ENCODE data around the gene ARHGAP1. TPM values are rescaled to one million over a fixed set of nuclear protein-coding genes. Genes with fewer than 3 reads are reported as not detected.

The ARHGAP1 gene
- total and polyA plus RNA-seq, 2 of the 13 experiments (the other 11 are each of a cell fraction or from before 2014, with no cell fraction given) = 18.6 to 30.3 TPM

DNA sequence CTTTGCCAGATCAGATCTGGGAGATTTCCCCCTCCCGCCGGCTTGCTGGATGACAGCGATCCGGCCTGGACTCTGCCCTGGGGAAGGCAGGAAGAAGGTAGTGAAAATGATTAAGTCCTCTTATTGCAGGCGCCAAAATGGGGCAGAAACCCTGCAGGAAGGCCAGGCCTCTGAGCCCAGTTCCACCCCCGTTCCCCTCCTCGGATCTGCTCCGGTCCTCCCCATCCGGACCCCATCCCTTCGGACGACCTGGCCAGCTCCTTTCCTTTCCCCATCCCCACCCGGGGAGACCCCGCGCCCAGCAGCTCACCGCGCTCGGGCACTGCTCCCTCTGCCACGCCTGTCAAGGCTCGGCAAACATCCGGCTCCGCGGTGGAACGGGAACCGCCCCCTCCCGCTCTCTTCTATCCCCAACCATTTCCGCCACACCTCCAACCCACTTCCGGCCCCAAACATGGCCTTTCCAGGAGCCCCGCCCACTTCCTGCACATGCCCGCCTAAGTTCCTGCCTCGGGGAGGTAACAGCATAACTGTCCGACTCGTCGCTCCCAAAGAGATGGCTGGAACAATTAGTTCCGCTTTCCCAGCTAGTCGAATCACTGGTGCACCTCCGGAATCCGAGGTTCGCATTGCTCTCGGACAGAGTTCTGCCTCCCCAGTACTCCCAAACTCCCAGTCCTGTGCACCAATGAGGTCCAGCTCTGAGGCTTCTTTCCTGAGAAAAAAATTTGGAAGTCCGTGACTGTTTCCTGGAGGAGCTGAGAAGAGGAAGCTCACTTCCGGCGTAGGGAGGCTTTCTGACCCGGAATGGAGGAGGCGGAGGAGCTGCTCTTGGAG lies at the start of gene ARHGAP1, which contains the start of gene ZNF408 (continued):
- TF ChIP-seq HDAC1 (CRISPR knock-in tag; IDR thresholded peaks at IDR 0.05) = peak; percentile 86
- peak; percentile 33; the same call in 1 of the 2 replicates for TF ChIP-seq GATAD2A (CRISPR knock-in tag; IDR thresholded peaks at IDR 0.05)
- TF ChIP-seq ZNF484 (CRISPR knock-in tag; IDR thresholded peaks at IDR 0.05; ENCODE audit: borderline replicate concordance, low read depth) = no peak
- TF ChIP-seq ZMYM3 (CRISPR knock-in tag; IDR thresholded peaks at IDR 0.05) = no peak
- no peak for TF ChIP-seq SYNCRIP (IDR thresholded peaks at IDR 0.05; ENCODE audit: insufficient read depth, low read depth, low read length)
- 0 out of 2 replicates have a peak, but pooled peaks have one; percentile 11 for TF ChIP-seq NFYC (CRISPR knock-in tag; IDR thresholded peaks at IDR 0.05)
- no peak for TF ChIP-seq ZNF775 (CRISPR knock-in tag; IDR thresholded peaks at IDR 0.05; ENCODE audit: borderline replicate concordance)
- TF ChIP-seq HNF4A (CRISPR knock-in tag; IDR thresholded peaks at IDR 0.05) = peak; percentile 57
- TF ChIP-seq, protein P1, sequence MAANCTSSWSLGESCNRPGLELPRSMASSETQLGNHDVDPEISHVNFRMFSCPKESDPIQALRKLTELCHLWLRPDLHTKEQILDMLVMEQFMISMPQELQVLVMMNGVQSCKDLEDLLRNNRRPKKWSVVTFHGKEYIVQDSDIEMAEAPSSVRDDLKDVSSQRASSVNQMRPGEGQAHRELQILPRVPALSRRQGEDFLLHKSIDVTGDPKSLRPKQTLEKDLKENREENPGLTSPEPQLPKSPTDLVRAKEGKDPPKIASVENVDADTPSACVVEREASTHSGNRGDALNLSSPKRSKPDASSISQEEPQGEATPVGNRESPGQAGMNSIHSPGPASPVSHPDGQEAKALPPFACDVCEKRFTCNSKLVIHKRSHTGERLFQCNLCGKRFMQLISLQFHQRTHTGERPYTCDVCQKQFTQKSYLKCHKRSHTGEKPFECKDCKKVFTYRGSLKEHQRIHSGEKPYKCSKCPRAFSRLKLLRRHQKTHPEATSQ (CRISPR knock-in tag; IDR thresholded peaks at IDR 0.05; ENCODE audit: borderline replicate concordance) = peak; percentile 79; the same call in 1 of the 2 replicates
- TF ChIP-seq, protein P2, sequence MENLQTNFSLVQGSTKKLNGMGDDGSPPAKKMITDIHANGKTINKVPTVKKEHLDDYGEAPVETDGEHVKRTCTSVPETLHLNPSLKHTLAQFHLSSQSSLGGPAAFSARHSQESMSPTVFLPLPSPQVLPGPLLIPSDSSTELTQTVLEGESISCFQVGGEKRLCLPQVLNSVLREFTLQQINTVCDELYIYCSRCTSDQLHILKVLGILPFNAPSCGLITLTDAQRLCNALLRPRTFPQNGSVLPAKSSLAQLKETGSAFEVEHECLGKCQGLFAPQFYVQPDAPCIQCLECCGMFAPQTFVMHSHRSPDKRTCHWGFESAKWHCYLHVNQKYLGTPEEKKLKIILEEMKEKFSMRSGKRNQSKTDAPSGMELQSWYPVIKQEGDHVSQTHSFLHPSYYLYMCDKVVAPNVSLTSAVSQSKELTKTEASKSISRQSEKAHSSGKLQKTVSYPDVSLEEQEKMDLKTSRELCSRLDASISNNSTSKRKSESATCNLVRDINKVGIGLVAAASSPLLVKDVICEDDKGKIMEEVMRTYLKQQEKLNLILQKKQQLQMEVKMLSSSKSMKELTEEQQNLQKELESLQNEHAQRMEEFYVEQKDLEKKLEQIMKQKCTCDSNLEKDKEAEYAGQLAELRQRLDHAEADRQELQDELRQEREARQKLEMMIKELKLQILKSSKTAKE (CRISPR knock-in tag; IDR thresholded peaks at IDR 0.05; ENCODE audit: borderline replicate concordance) = no peak
- TF ChIP-seq RFX1 (IDR thresholded peaks at IDR 0.05) = no peak
- no peak for TF ChIP-seq TCF7L2 (IDR thresholded peaks at IDR 0.05; ENCODE audit: low read depth, low read length)
- TF ChIP-seq MYC (CRISPR knock-in tag; IDR thresholded peaks at IDR 0.05; ENCODE audit: borderline replicate concordance) = peak; percentile 92
- no peak for TF ChIP-seq RCOR2 (CRISPR knock-in tag; IDR thresholded peaks at IDR 0.05)
- TF ChIP-seq ZNF264 (CRISPR knock-in tag; IDR thresholded peaks at IDR 0.05) = no peak
- TF ChIP-seq, protein P3, sequence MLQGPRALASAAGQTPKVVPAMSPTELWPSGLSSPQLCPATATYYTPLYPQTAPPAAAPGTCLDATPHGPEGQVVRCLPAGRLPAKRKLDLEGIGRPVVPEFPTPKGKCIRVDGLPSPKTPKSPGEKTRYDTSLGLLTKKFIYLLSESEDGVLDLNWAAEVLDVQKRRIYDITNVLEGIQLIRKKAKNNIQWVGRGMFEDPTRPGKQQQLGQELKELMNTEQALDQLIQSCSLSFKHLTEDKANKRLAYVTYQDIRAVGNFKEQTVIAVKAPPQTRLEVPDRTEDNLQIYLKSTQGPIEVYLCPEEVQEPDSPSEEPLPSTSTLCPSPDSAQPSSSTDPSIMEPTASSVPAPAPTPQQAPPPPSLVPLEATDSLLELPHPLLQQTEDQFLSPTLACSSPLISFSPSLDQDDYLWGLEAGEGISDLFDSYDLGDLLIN (CRISPR knock-in tag; IDR thresholded peaks at IDR 0.05; ENCODE audit: borderline replicate concordance) = peak; percentile 60; the same call in 1 of the 2 replicates
- no peak; the same call in 1 of the 2 replicates for TF ChIP-seq ZNF460 (CRISPR knock-in tag; IDR thresholded peaks at IDR 0.05; ENCODE audit: borderline replicate concordance)
- TF ChIP-seq RBAK (CRISPR knock-in tag; IDR thresholded peaks at IDR 0.05) = no peak
- no peak for TF ChIP-seq ATF7 (IDR thresholded peaks at IDR 0.05)
- no peak; the same call in 1 of the 2 replicates for TF ChIP-seq ATF7 (CRISPR knock-in tag; IDR thresholded peaks at IDR 0.05)
- no peak; the same call in 1 of the 2 replicates for TF ChIP-seq ZNF737 (CRISPR knock-in tag; IDR thresholded peaks at IDR 0.05; ENCODE audit: borderline replicate concordance)
- no peak; the same call in 1 of the 2 replicates for TF ChIP-seq ZBTB7A (CRISPR knock-in tag; IDR thresholded peaks at IDR 0.05)
- TF ChIP-seq SNAPC2 (CRISPR knock-in tag; IDR thresholded peaks at IDR 0.05) = peak; percentile 53; the same call in 1 of the 2 replicates
- no peak for TF ChIP-seq ZNF10 (CRISPR knock-in tag; IDR thresholded peaks at IDR 0.05; ENCODE audit: borderline replicate concordance, low read depth)
- no peak for TF ChIP-seq ZNF652 (CRISPR knock-in tag; IDR thresholded peaks at IDR 0.05; ENCODE audit: borderline replicate concordance, low read depth)

Data from HepG2 (cell line).